Brain pericyte (primary cell): ENCODE measurements around the gene SARNP.
"Not testable (repeated sequence)": the region's sequence is repeated elsewhere in the genome, so short reads cannot be mapped to it uniquely, and the experiment has no call there.

Experiments used
- DNase-seq: peaks from one replicate; pipeline ENCODE4 v3.0.0-alpha.2; 2012; ENCODE audit warnings: low read depth, low spot score

The SARNP gene

GRCh38 chr12:55839345-55840140, 22.0 kb upstream of the SARNP start:
- no peak for DNase-seq

DNA sequence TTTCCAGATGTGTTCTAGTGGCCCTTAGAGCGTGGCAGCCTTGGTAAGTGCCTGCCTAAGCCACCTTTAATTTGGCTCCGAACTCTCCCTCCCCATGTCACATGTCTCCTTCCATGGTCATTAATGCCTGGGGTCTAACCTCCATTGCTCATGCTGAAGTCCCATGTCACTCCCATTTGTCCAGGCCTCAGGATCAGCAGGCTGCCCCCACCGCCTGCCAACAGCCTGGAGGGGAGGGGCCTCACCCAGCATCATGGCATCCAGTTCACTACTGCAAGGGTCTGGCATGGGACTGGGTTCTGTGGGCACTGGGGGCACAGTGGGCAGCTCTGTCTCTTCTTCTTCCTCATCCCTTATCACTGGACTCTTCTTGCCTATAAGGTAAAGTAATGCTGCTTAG, 20.8 kb upstream of the SARNP start:
- DNase-seq: no peak

DNA sequence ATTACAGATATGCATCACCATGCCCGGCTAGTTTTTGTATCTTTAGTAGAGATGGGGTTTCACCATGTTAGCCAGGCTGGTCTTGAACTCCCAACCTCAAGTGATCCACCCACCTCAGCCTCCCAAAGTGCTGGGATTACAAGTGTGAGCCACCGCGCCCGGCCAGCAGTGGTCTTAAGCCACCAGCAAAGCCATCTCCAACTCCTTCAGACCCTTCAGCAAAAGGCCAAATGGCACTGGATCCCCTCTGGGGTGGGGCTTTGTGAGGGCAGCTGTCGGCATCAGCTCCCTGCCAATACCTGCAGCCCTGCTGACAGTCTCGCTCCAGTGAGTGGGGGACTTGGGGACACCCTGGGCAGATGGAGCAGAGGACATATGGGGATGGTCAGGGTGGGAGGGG, 16.9 kb upstream of the SARNP start:
- DNase-seq: not testable (repeated sequence)

DNA sequence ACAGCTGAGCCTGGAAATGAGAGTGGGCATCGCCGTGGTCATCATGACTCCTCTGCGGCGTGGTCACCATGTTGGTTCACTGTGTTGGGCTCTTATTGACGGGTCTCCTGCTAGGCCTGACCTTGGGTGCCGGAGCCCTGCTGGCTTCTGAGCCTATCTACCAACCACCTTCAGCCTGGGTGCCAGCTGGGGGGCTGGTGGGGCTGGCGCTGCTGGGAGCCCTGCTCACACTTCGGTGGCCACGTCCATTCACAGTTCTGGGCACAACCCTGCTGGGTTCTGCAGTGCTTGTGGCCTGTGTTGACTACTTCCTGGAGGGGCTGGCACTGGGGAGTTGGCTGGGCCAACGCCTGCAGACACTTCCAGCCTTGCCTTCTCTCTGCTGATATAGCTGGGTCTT, 15.5 kb upstream of the SARNP start:
- DNase-seq: no peak

DNA sequence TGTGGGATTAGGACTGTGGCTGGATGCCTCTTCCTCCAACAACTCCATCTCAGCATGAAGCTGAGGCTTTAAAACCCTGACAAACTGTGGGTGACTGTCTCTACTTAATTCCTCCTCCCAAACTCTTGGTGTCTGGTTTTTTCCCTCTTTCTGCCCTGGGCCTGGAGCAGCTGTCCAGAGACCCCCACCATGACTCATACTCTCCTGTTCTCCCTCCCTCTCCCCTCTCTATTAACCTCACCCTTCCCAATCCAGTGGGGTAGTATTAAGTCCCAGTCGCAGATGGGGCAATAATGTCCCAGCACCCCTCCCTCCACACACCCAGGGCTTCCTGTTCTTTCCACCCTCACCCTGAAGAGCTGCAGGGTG, 13.9 kb upstream of the SARNP start:
- DNase-seq: no peak

- no peak for DNase-seq
These were observed 13.3 kb upstream of the SARNP start for GRCh38 chr12:55830601-55831446.

DNA sequence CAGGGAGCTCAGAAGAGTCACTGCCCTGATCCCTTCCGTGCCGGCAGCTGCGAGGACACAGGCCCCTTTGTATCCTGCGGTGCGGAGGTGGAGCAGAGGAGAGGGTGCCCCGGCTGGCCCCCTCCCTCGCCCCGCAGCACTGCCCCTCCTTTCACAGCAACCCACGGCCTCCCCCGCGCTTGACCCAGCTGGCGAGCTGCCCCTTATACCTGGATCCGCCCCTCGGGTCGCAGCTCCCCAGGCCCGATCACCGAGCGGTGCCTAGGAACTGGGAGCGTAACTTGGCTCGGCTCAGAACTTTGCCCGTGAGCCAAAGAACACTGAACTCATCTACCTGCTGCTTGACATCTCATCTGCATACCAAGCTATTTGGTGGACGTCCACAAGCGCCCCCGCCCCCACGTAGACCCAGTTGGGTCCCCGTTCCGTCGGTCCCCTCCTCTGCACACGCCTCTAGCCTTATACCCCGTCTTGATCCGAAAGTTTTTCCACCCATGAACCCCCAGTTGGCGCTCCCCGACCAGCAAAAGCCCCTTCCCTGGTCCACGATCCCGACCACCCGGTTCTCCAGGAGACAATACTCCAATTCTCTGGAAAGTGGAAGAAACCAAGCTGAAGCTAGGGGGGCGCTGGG, 12.6 kb upstream of the SARNP start:
- no peak for DNase-seq

DNA sequence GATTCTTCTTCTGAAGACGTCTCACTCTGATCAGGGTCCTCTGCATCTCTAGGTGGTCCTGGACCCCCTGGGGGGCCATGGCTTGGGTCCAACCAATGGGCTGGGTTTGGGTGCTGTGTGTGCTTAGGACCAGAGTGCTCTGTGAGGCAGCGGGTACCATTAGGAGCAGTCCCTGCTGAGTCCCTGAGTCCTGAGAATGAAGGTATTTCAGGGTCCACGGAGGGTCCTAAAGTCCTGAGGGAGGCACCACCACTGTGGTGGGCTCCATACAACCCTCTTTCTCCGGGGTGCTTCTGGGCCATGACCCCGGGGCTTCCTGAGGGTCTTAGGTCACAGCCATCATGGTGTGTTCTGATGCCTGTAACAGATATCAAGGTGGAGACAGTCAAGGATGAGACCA, 10.8 kb upstream of the SARNP start:
- no peak for DNase-seq

DNA sequence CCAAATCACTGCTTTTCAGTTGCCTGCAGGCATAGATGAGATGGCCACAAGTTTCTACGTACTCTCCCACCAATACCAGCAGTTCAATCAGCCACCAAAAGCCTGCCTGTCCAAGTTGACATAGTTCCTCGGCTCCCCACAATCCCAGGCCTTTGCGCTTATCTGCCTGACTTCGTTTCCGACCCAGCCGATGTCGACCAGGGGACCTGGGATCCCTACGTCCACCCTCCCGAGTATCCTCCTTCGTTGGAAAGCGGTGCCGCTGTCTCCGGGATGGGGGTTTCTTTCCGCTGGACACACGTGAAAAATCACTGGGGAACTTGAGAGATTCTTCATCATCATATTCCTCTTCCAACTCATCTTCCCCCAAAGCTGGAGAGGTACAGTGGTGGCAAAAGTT, 10.3 kb upstream of the SARNP start:
- no peak for DNase-seq

- no peak for DNase-seq
These were observed 7.2 kb upstream of the SARNP start for GRCh38 chr12:55824726-55825125.

- DNase-seq: no peak
These were observed 5.9 kb upstream of the SARNP start for GRCh38 chr12:55823419-55823818.

GRCh38 chr12:55822228-55822627, 4.7 kb upstream of the SARNP start:
- DNase-seq: no peak

DNA sequence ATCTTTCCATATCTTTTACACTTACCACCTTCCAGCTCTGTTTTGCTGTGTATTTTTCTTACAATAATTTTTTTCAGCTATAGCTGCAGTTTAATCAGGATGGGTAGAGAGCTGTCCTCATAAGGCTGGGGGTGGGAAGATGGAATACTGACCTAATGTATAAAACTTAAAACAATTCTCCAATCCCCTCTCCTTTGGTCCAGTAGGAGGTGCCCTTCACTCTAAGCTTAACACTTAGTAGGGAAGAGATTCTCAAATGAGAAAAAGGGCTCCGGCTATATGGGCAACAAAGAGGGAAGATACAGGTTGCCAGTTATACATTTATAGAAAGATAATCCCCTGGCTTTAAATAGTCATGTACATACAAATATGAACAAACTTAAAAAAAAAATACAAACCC, 3.2 kb upstream of the SARNP start:
- DNase-seq: no peak

GRCh38 chr12:55818886-55819285, 1.4 kb upstream of the SARNP start:
- no peak for DNase-seq

GRCh38 chr12:55818140-55818728, 710 bp upstream of the SARNP start:
- DNase-seq: no peak

DNA sequence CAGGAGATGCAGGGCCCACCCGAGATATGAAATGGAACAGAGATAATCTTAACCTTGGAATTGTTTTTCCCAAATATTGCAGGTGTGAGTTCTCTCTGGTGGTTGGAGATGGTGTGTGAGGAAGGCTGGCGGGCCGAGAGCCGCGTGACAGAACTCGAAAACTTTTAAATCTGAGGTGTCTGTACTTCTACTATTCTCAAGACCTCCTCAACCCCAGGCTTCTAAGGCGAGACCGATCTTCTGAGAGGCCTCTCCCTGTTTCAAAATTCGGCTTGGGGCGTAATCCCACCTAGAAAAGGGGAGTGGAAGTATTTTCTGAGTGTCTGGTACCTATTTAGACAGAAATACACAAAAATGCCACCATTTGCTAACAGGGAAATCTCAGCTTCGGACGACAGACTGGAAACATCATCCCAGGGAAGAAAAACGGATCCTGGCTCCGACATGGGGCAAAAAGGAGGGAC, 611 bp downstream of the SARNP start:
- DNase-seq: no peak

DNA sequence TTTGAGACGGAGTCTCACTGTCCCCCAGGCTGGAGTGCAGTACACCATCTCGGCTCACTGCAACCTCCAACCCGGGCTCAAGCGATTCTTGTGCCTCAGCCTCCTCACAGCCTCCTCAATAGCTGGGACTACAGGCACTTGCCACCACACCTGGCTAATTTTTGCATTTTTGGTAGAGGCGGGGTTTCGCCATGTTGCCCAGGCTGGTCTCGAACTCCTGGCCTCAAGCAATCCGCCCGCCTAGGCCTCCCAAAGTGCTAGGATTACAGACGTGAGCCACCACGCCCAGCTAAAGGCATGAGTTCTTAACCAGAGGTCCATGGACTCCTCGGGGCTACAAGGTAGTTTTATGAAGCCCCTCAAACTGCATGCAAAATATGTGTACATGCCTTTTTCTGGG, 2.1 kb downstream of the SARNP start:
- DNase-seq: no peak

- no peak for DNase-seq
These were observed 3.3 kb downstream of the SARNP start for GRCh38 chr12:55814257-55814656.

DNA sequence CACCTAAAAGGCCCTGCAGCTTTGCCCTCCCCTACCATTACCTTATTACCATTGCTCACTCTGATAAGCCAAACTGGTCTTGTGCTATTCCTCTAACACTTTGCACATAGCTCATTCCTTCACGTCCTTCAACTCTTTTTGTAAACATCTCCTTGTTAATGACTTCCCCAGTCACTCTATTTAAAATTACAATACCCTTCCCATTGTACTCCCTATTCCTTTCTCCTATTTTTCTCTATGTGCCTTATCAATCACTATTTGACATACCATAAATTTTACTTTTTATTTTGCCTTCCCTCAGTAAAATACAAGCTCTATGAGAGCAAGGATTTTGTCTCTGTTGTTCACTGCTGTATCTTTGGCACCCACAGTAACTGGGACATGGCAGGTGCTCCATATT, 5.4 kb downstream of the SARNP start:
- no peak for DNase-seq

- no peak for DNase-seq
These were observed 8.2 kb downstream of the SARNP start for GRCh38 chr12:55809274-55809673.

GRCh38 chr12:55806982-55807381, 10.5 kb downstream of the SARNP start:
- no peak for DNase-seq

- DNase-seq: no peak
These were observed 20.0 kb downstream of the SARNP start for GRCh38 chr12:55797550-55797949.
